ENCODE measurements around the gene MICAL2. TPM values are rescaled to one million over a fixed set of nuclear protein-coding genes. Genes with fewer than 3 reads are reported as not detected.

The MICAL2 gene
- total and polyA plus RNA-seq, 2 donors: 17.3 to 26.8 TPM

GRCh38 chr11:12247543-12248254, 137.3 kb downstream of the MICAL2 start:
- Histone ChIP-seq H3K36me3 (ENCODE audit: control insufficient read depth in 2 of 2, insufficient read depth in 2 of 2, low read length in 1 of 2) (peaks cover 9 to 14% of the 10 kb centered on the region in 2 donors), H3K9me3 (ENCODE audit: control insufficient read depth in 2 of 2, insufficient read depth in 1 of 2, low read length in 1 of 2) (no peaks in the 10 kb centered on the region), H3K4me1 (ENCODE audit: control insufficient read depth in 2 of 2, insufficient read depth in 2 of 2, low read length in 2 of 2) (peaks cover 10 to 15% of the 10 kb centered on the region in 2 donors), H3K27me3 (ENCODE audit: control insufficient read depth in 2 of 2, insufficient read depth in 1 of 2, low read length in 1 of 2) (no peaks in the 10 kb centered on the region), H3K27ac (ENCODE audit: low read depth in 1 of 2, low read length in 1 of 2) (no peak overlapping the region), H3K4me3 (ENCODE audit: low read length in 2 of 2) (no peak overlapping the region)
- DNase-seq (ENCODE audit: low read depth in 6 of 9, low spot score in 9 of 9): no peak
- 97% methylated on average over 3 of the region's 3 CpGs for WGBS

DNA sequence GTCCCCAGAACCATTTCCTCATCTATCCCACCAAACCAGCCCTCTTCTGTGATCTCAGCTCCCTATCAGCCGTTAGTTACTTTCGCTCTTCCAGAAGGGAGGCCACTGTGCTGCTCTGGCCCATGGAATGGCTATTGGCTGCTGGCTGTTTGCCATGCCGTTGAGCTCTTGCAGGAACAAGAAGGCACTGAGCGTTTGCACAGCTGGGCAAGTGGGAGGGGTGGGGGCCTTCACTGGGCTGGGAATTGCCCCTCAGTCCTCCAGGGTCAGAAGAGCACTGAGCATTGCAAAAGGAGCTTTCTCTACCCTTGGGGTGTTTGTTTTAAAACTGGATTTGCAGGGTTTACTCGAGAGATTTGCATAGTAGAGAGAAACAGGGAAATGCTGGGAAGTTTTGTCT, 137.9 kb downstream of the MICAL2 start:
- no peak overlapping the region for H3K4me3 ChIP-seq (ENCODE audit: low read length in 2 of 2)
- WGBS: 91% methylated on average over 5 of the region's 5 CpGs
- H3K4me1 ChIP-seq (ENCODE audit: control insufficient read depth in 2 of 2, insufficient read depth in 2 of 2, low read length in 2 of 2): peaks cover 4 to 9% of the 10 kb centered on the region in 2 donors
- H3K9me3 ChIP-seq (ENCODE audit: control insufficient read depth in 2 of 2, insufficient read depth in 1 of 2, low read length in 1 of 2): no peaks in the 10 kb centered on the region
- no peak overlapping the region for H3K27ac ChIP-seq (ENCODE audit: low read depth in 1 of 2, low read length in 1 of 2)
- H3K36me3 ChIP-seq (ENCODE audit: control insufficient read depth in 2 of 2, insufficient read depth in 2 of 2, low read length in 1 of 2): peaks cover 9 to 14% of the 10 kb centered on the region in 2 donors
- no peaks in the 10 kb centered on the region for H3K27me3 ChIP-seq (ENCODE audit: control insufficient read depth in 2 of 2, insufficient read depth in 1 of 2, low read length in 1 of 2)
- no peak for DNase-seq (ENCODE audit: low read depth in 6 of 9, low spot score in 9 of 9)

GRCh38 chr11:12249590-12250260, 139.3 kb downstream of the MICAL2 start:
- Histone ChIP-seq H3K9me3 (ENCODE audit: control insufficient read depth in 2 of 2, insufficient read depth in 1 of 2, low read length in 1 of 2) (no peaks in the 10 kb centered on the region), H3K4me3 (ENCODE audit: low read length in 2 of 2) (no peak overlapping the region), H3K36me3 (ENCODE audit: control insufficient read depth in 2 of 2, insufficient read depth in 2 of 2, low read length in 1 of 2) (peaks cover 9 to 14% of the 10 kb centered on the region in 2 donors), H3K27me3 (ENCODE audit: control insufficient read depth in 2 of 2, insufficient read depth in 1 of 2, low read length in 1 of 2) (no peaks in the 10 kb centered on the region), H3K27ac (ENCODE audit: low read depth in 1 of 2, low read length in 1 of 2) (no peak overlapping the region), H3K4me1 (ENCODE audit: control insufficient read depth in 2 of 2, insufficient read depth in 2 of 2, low read length in 2 of 2) (no peaks in the 10 kb centered on the region)
- 66% methylated on average over 20 of the region's 20 CpGs for WGBS
- no peak for DNase-seq (ENCODE audit: low read depth in 6 of 9, low spot score in 9 of 9)

GRCh38 chr11:12251666-12252560, 141.5 kb downstream of the MICAL2 start:
- 76% methylated on average over 5 of the region's 5 CpGs for WGBS

DNA sequence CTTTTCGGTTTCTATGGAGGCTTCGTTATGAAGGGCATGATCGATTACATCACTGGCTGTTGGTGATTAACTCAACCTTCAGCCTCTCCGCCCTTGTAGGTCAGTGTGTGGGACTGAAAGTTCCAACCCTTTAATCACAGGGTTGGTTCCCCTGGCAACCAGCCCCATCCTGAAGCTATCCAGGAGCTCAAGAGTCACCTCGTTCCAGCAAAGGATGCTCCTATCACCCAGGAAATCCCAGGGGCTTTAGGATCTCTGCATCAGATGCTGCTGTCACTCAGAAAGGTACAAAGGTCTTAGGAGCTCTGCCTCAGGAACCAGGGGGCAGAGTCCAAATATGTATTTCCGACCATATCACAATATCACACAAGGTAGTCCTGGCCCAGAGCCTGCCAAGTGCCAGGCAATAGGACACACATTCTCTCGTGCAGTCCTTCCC, 143.5 kb downstream of the MICAL2 start:
- H3K4me1 ChIP-seq (ENCODE audit: control insufficient read depth in 2 of 2, insufficient read depth in 2 of 2, low read length in 2 of 2): no peaks in the 10 kb centered on the region
- no peaks in the 10 kb centered on the region for H3K27me3 ChIP-seq (ENCODE audit: control insufficient read depth in 2 of 2, insufficient read depth in 1 of 2, low read length in 1 of 2)
- no peak for DNase-seq (ENCODE audit: low read depth in 6 of 9, low spot score in 9 of 9)
- H3K9me3 ChIP-seq (ENCODE audit: control insufficient read depth in 2 of 2, insufficient read depth in 1 of 2, low read length in 1 of 2): no peaks in the 10 kb centered on the region
- H3K4me3 ChIP-seq (ENCODE audit: low read length in 2 of 2): no peak overlapping the region
- H3K27ac ChIP-seq (ENCODE audit: low read depth in 1 of 2, low read length in 1 of 2): no peak overlapping the region
- H3K36me3 ChIP-seq (ENCODE audit: control insufficient read depth in 2 of 2, insufficient read depth in 2 of 2, low read length in 1 of 2): peaks cover 16 to 18% of the 10 kb centered on the region in 2 donors
- WGBS: 98% methylated on average over 7 of the region's 7 CpGs

More at GRCh38 chr11:12251666-12252560, 141.5 kb downstream of the MICAL2 start:
- Histone ChIP-seq H3K27ac (ENCODE audit: low read depth in 1 of 2, low read length in 1 of 2) (no peak overlapping the region), H3K27me3 (ENCODE audit: control insufficient read depth in 2 of 2, insufficient read depth in 1 of 2, low read length in 1 of 2) (no peaks in the 10 kb centered on the region), H3K4me1 (ENCODE audit: control insufficient read depth in 2 of 2, insufficient read depth in 2 of 2, low read length in 2 of 2) (no peaks in the 10 kb centered on the region), H3K9me3 (ENCODE audit: control insufficient read depth in 2 of 2, insufficient read depth in 1 of 2, low read length in 1 of 2) (no peaks in the 10 kb centered on the region), H3K4me3 (ENCODE audit: low read length in 2 of 2) (no peak overlapping the region), H3K36me3 (ENCODE audit: control insufficient read depth in 2 of 2, insufficient read depth in 2 of 2, low read length in 1 of 2) (peaks cover 13 to 14% of the 10 kb centered on the region in 2 donors)
- DNase-seq (ENCODE audit: low read depth in 6 of 9, low spot score in 9 of 9): no peak

GRCh38 chr11:12258451-12258850, 148.1 kb downstream of the MICAL2 start:
- Histone ChIP-seq H3K4me3 (ENCODE audit: low read length in 2 of 2) (no peak overlapping the region), H3K4me1 (ENCODE audit: control insufficient read depth in 2 of 2, insufficient read depth in 2 of 2, low read length in 2 of 2) (no peaks in the 10 kb centered on the region), H3K27me3 (ENCODE audit: control insufficient read depth in 2 of 2, insufficient read depth in 1 of 2, low read length in 1 of 2) (no peaks in the 10 kb centered on the region), H3K36me3 (ENCODE audit: control insufficient read depth in 2 of 2, insufficient read depth in 2 of 2, low read length in 1 of 2) (peaks cover 12 to 27% of the 10 kb centered on the region in 2 donors), H3K27ac (ENCODE audit: low read depth in 1 of 2, low read length in 1 of 2) (no peak overlapping the region), H3K9me3 (ENCODE audit: control insufficient read depth in 2 of 2, insufficient read depth in 1 of 2, low read length in 1 of 2) (no peaks in the 10 kb centered on the region)
- DNase-seq (ENCODE audit: low read depth in 6 of 9, low spot score in 9 of 9): no peak
- 93% methylated on average over 3 of the region's 3 CpGs for WGBS

DNA sequence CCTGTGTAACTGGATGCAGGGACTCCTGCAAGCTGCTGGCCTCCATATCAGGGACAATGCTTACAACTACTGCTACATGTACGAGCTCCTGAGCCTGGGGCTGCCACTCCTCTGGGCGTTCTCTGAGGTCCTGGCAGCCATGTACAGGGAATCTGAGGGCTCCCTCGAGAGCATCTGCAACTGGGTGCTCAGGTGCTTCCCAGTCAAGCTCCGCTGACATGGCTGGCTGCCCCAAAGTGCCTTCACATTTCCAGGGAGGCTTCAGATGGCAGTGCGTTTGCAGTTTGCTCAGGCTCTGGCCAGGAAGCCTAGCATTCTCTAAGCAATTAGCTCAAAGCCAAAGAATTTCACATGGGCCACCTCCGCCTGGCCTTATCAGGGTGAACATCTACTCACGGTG, 149.6 kb downstream of the MICAL2 start:
- Histone ChIP-seq H3K4me1 (ENCODE audit: control insufficient read depth in 2 of 2, insufficient read depth in 2 of 2, low read length in 2 of 2) (no peaks in the 10 kb centered on the region), H3K27me3 (ENCODE audit: control insufficient read depth in 2 of 2, insufficient read depth in 1 of 2, low read length in 1 of 2) (no peaks in the 10 kb centered on the region), H3K9me3 (ENCODE audit: control insufficient read depth in 2 of 2, insufficient read depth in 1 of 2, low read length in 1 of 2) (no peaks in the 10 kb centered on the region), H3K27ac (ENCODE audit: low read depth in 1 of 2, low read length in 1 of 2) (no peak overlapping the region), H3K4me3 (ENCODE audit: low read length in 2 of 2) (no peak overlapping the region), H3K36me3 (ENCODE audit: control insufficient read depth in 2 of 2, insufficient read depth in 2 of 2, low read length in 1 of 2) (peaks cover 12 to 27% of the 10 kb centered on the region in 2 donors)
- no peak for DNase-seq (ENCODE audit: low read depth in 6 of 9, low spot score in 9 of 9)
- 95% methylated on average over 7 of the region's 7 CpGs for WGBS

DNA sequence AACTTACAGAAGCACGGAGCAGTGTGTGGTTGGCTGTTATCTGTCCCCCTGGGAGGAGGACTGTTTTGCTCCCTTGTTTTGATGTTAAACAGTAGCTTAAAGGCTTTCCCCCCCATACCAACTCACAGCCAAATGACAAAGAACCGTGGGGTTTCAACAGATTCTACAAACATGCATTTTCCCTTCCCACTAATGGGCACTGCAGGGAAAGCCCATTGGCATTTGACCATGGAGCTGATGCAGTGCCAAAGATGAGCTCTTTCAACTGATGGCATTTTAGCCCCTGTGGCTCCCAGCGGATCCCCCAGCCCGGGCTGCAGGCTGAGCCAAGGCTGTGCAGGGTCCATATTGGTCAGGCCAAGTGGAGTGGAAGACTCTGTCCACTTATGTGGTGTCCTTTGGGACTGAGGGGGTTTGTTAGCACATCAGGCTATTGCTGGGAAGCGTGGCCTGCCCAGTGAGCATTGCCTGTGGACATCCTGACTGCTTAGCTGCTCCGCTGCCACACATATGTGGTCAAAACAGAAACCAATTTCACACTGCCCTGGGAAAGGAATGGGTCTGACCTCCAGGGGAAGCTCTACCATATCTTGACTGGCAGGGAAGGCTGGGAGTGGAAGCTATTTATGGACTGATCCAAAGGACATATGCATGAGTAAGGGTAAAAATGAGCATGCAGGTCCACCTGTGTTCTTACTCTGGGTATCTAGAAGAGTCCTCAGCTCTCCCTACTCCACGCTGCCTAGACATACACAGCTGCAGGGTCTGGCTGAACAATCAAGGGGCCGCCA, 150.5 kb downstream of the MICAL2 start:
- Histone ChIP-seq H3K4me1 (ENCODE audit: control insufficient read depth in 2 of 2, insufficient read depth in 2 of 2, low read length in 2 of 2) (no peaks in the 10 kb centered on the region), H3K36me3 (ENCODE audit: control insufficient read depth in 2 of 2, insufficient read depth in 2 of 2, low read length in 1 of 2) (peaks cover 12 to 27% of the 10 kb centered on the region in 2 donors), H3K27ac (ENCODE audit: low read depth in 1 of 2, low read length in 1 of 2) (no peak overlapping the region), H3K4me3 (ENCODE audit: low read length in 2 of 2) (no peak overlapping the region), H3K9me3 (ENCODE audit: control insufficient read depth in 2 of 2, insufficient read depth in 1 of 2, low read length in 1 of 2) (no peaks in the 10 kb centered on the region), H3K27me3 (ENCODE audit: control insufficient read depth in 2 of 2, insufficient read depth in 1 of 2, low read length in 1 of 2) (no peaks in the 10 kb centered on the region)
- DNase-seq (ENCODE audit: low read depth in 6 of 9, low spot score in 9 of 9): no peak
- 98% methylated on average over 8 of the region's 8 CpGs for WGBS

Data from thymus (tissue), 11 donors.